PC-3 (cell line): ENCODE results near the gene TSPAN4. TPM values are rescaled to one million over a fixed set of nuclear protein-coding genes. Genes with fewer than 3 reads are reported as not detected.

Experiments
- ATAC-seq: fragments of 200-7000 bp; cut with Tn5 transposase; 2 replicates; pipeline ENCODE4 v1.9.1; 2020; ENCODE audit warnings: mild to moderate bottlenecking, moderate library complexity
- BruUV-seq: library from RNA; stranded (reverse); fragments of 400-500 nt; replicated peaks from 2 replicates; lab custom pipeline; 2021; lab: Mats Ljungman, UMichigan
- CTCF ChIA-PET: fragments of 300-600 bp; sonication (Branson Sonifier 250); formaldehyde crosslinking; loops from one replicate; lab custom pipeline; 2022; ENCODE audit warnings: antibody characterized with exemption; lab: Charles Lee
- POLR2A ChIA-PET: fragments of 300-600 bp; sonication (Branson Sonifier 250); formaldehyde crosslinking; loops from one replicate; lab custom pipeline; 2022; ENCODE audit warnings: antibody characterized with exemption; ENCODE audit not compliant: unreplicated experiment; lab: Charles Lee
- DNase-seq: peaks from one replicate; pipeline ENCODE4 v3.0.0-alpha.2; 2015
- H2AFZ ChIP-seq: fragments of 300-600 bp; sonication (generic); 2 replicates; pipeline ENCODE4 v1.6.0; 2016; ENCODE audit warnings: antibody characterized with exemption, low read length
- H3F3A ChIP-seq: fragments of 300-600 bp; sonication (generic); one replicate; pipeline ENCODE4 v1.6.0; 2017; ENCODE audit warnings: antibody characterized with exemption, low read length, control low read depth, mild to moderate bottlenecking; ENCODE audit not compliant: unreplicated experiment
- H3K27ac ChIP-seq: fragments of 300-600 bp; sonication (generic); 2 replicates; pipeline ENCODE4 v1.5.1; 2016; ENCODE audit warnings: mild to moderate bottlenecking, low read length
- H3K27me3 ChIP-seq: fragments of 300-600 bp; sonication (generic); 2 replicates; pipeline ENCODE4 v1.6.1; 2016; ENCODE audit warnings: low read length, mixed read lengths
- H3K36me3 ChIP-seq: fragments of 300-600 bp; sonication (generic); 2 replicates; pipeline ENCODE4 v1.6.1; 2016; ENCODE audit warnings: low read depth, mixed run types, low read length, mixed read lengths
- H3K4me1 ChIP-seq: fragments of 300-600 bp; sonication (generic); 2 replicates; pipeline ENCODE4 v1.5.1; 2016; ENCODE audit warnings: low read length; ENCODE audit not compliant: insufficient read depth
- H3K4me2 ChIP-seq: fragments of 300-600 bp; sonication (generic); 2 replicates; pipeline ENCODE4 v1.6.0; 2016; ENCODE audit warnings: low read length
- H3K4me3 ChIP-seq: fragments of 300-600 bp; sonication (generic); 2 replicates; pipeline ENCODE4 v1.5.1; 2016; ENCODE audit warnings: mild to moderate bottlenecking, low read length, mixed read lengths
- H3K79me2 ChIP-seq: fragments of 300-600 bp; sonication (generic); 2 replicates; pipeline ENCODE4 v1.6.1; 2017; ENCODE audit warnings: low read length, mixed read lengths
- H3K9ac ChIP-seq: fragments of 300-600 bp; sonication (generic); 2 replicates; pipeline ENCODE4 v1.6.0; 2016; ENCODE audit warnings: mild to moderate bottlenecking, low read length
- H3K9me2 ChIP-seq: fragments of 300-600 bp; sonication (generic); replicated peaks from 2 replicates; pipeline ENCODE4 v1.6.1; 2016; ENCODE audit warnings: mixed run types, low read length, mixed read lengths
- H3K9me3 ChIP-seq: fragments of 300-600 bp; sonication (generic); 2 replicates; pipeline ENCODE4 v1.6.1; 2016; ENCODE audit warnings: low read length, mixed read lengths
- H4K20me1 ChIP-seq: fragments of 300-600 bp; sonication (generic); 2 replicates; pipeline ENCODE4 v1.6.1; 2016; ENCODE audit warnings: low read length, mixed read lengths
- CTCF ChIP-seq: fragments of 300-600 bp; sonication (generic); conservative IDR thresholded peaks from 2 replicates; pipeline ENCODE4 v1.5.1; 2017; ENCODE audit warnings: antibody characterized with exemption, low read depth, mild to moderate bottlenecking, low read length
- EZH2 ChIP-seq: fragments of 300-600 bp; sonication (generic); IDR thresholded peaks from one replicate; pipeline ENCODE4 v1.6.1; 2017; ENCODE audit warnings: antibody characterized with exemption, mild to moderate bottlenecking, low read length; ENCODE audit not compliant: unreplicated experiment
- EZH2phosphoT487 ChIP-seq: fragments of 300-600 bp; sonication (generic); IDR thresholded peaks from 2 replicates; pipeline ENCODE4 v1.6.1; 2018; ENCODE audit warnings: mild to moderate bottlenecking, antibody characterized with exemption, low read length, borderline replicate concordance
- intact Hi-C: fragments of 100-400 bp; cut with micrococcal nuclease; formaldehyde crosslinking; loops from 2 replicates; pipeline ENCODE4 v1.9.0; 2023
- total RNA-seq: library from RNA; depleted of rRNA; stranded (reverse); fragments of >200 nt; gene quantifications from 2 replicates; pipeline ENCODE4 v1.2.3, GENCODE V29; 2014

The TSPAN4 gene
- total RNA-seq, 1 experiment from 2014 or later, result 121 TPM

- Histone ChIP-seq H3K9me2 (no peaks in the 10 kb centered on the region), H3K4me3 (no peak overlapping the region), H3K4me1 (peaks cover 29% of the 10 kb centered on the region), H3K27ac (0 out of 2 replicates have a peak overlapping the region, but pooled peaks have one; percentile 0), H3F3A (peaks cover 11% of the 10 kb centered on the region), H3K9ac (no peak overlapping the region), H2AFZ (no peak overlapping the region), H3K79me2 (peaks cover 78% of the 10 kb centered on the region), H4K20me1 (peaks cover 41% of the 10 kb centered on the region), H3K27me3 (no peaks in the 10 kb centered on the region), H3K9me3 (no peaks in the 10 kb centered on the region), H3K4me2 (no peak overlapping the region), H3K36me3 (peaks cover 53% of the 10 kb centered on the region)
- TF ChIP-seq CTCF (0 out of 2 replicates have a peak, but pooled peaks have one; percentile 24), EZH2 (no peak)
- ATAC-seq, result peak; percentile 1; the same call in 1 of the 2 replicates
- no TSS peak for BruUV-seq
- ChIA-PET POLR2A (interaction anchor here (0.6 kb wide), 2 partner anchors 20 to 222 kb away, joined by 3 to 5 read pairs; partner anchors contain the start of gene PNPLA2), CTCF (no interaction called here)
- no peak for DNase-seq
- intact Hi-C loops, result no loop called here
Observed at GRCh38 chr11:838441-839279, 4.0 kb upstream of the TSPAN4 start.

GRCh38 chr11:839280-839623 is 3.4 kb upstream of the TSPAN4 start:
- Histone ChIP-seq H3K27ac (0 out of 2 replicates have a peak overlapping the region, but pooled peaks have one; percentile 0), H3K36me3 (peaks cover 53% of the 10 kb centered on the region), H3K4me3 (no peak overlapping the region), H3F3A (peaks cover 11% of the 10 kb centered on the region), H3K4me1 (peaks cover 33% of the 10 kb centered on the region), H3K9me3 (no peaks in the 10 kb centered on the region), H3K27me3 (no peaks in the 10 kb centered on the region), H4K20me1 (peaks cover 41% of the 10 kb centered on the region), H2AFZ (no peak overlapping the region), H3K79me2 (peaks cover 75% of the 10 kb centered on the region), H3K9me2 (no peaks in the 10 kb centered on the region), H3K4me2 (no peak overlapping the region), H3K9ac (no peak overlapping the region)
- no TSS peak for BruUV-seq
- ATAC-seq (no peak), DNase-seq (no peak)
- intact Hi-C loops, result no loop called here
- POLR2A ChIA-PET, result interaction anchor here (0.6 kb wide), 1 partner anchor 221 kb away, joined by 3 read pairs; no protein-coding TSS in a partner anchor
- TF ChIP-seq CTCF, result no peak
- TF ChIP-seq EZH2phosphoT487, result no peak
- no peak for TF ChIP-seq EZH2
- CTCF ChIA-PET, result no interaction called here
